D341Med (cell line): ENCODE data around the gene COL1A1.
A peak's percentile ranks its signal among the peaks of the same experiment; 100 is the strongest.

Source experiments
- DNase-seq: peaks from one replicate; pipeline ENCODE4 v3.0.0; 2012; ENCODE audit warnings: low spot score

Gene COL1A1

GRCh38 chr17:50141026-50141744 lies 60.2 kb downstream of the COL1A1 start:
- no peak for DNase-seq

- DNase-seq, result peak; percentile 96
Observed at GRCh38 chr17:50139950-50140885, 61.2 kb downstream of the COL1A1 start.

DNA sequence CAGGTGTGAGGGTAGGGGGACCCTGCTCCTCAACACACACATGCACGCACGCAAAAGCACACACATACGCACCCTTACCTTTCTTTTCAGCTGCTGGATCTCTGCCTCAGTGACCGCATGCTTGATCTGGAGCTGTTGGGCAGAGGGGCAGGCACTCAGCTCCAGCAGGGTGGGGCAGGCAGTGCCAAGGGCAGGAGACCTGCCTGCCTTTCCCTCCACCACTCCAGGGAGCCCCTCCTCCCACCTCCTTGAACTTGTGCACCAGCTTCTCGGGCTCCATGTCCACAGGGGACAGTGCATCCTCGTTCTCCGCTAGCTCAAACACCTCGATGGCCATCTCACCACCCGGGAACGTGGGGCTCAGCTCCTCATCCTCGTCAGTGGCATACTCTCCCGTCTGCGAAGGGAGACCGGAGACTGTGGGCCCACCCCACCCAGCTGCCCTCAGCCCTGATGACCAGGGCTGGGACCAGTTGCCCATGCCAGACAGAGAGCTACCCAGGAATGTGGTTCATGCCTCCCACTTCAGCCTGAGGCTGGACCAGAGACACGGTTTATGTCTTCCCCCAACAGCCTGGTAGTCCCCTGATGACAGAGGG lies 62.1 kb downstream of the COL1A1 start:
- no peak for DNase-seq

DNA sequence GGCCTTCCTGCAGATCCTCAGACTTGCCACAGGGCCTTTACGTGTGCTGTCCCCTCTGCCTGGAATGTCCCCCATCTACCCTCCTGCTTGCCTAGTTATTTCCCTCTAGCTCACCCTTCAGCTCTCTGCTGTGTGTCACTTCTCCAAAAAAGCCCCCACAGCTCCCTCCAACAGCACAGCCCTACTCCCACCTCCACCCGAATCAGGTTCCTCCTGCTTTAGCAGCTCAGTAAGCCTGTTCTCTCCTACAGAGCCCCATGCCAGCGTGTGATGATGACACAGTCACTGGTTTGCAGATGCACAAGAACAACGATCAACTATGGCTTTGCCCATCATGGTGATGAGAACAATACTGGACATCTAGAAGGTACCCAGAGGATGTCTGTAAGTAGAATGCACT lies 64.4 kb downstream of the COL1A1 start:
- DNase-seq, result no peak

- no peak for DNase-seq
Observed at GRCh38 chr17:50136096-50136687, 65.2 kb downstream of the COL1A1 start.

DNA sequence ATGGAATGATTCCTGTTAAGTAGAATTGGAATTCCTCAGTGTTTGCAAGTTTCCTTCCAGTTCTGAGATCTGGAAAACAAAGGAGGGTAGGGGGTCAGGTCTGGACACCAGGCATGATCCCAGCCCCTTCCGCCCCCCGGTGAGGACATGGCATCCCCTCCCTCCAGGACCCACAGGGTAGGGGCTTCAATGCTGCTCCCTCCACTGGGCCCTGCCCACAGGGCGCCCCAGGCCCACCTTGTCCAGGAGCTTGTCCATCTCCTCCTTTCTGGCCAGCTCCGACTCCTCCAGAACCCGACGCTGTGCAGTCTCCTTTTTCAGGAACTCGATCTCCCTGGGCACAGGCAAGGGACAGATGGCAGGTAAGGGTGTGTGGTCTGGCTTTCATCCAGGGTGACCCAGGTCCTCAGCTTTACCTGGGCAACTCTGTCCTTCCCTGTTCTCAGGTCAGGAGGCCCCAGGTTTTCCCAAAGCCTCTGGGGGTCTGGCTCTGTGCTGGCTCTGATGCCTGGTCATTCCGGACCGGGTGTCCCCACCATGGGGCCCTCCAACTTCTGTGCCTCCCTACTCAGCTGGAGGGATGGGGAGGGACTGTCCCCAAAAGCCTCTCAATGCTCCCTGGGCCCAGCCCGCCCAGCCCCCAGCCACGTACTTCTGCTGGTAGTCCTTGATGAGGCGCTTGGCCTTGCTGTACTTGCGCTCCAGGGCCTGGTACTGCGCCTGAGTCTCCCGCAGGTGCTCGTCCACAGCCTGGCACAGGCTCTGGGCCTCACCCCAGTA lies 65.9 kb downstream of the COL1A1 start:
- DNase-seq, result no peak

GRCh38 chr17:50134206-50135110 lies 67.0 kb downstream of the COL1A1 start:
- DNase-seq, result peak; percentile 56

DNA sequence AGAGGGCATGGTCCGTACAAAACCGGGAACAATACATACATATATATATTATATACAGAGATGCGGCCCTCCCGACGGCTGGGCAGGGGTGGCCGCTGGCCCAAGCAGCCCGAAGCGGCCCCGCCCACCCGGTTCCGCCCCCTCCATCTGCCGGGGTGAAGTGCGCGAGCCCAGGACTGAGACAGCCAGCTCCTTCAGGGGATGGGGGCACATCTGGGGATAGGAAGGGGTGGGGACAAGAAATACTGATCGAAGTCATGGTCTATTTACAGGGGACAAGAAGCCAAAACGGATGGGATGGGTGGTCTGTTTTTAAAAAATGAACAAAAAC lies 67.7 kb downstream of the COL1A1 start:
- DNase-seq, result peak; percentile 55
